HG02973 (cell line): Measurements from ENCODE around the gene ZC3H18.

Source experiments
- ATAC-seq: cut with Tn5 transposase; IDR thresholded peaks from one replicate; pipeline ENCODE4 v1.9.1; 2021; ENCODE audit warnings: moderate library complexity; ENCODE audit not compliant: unreplicated experiment

ZC3H18 gene

DNA sequence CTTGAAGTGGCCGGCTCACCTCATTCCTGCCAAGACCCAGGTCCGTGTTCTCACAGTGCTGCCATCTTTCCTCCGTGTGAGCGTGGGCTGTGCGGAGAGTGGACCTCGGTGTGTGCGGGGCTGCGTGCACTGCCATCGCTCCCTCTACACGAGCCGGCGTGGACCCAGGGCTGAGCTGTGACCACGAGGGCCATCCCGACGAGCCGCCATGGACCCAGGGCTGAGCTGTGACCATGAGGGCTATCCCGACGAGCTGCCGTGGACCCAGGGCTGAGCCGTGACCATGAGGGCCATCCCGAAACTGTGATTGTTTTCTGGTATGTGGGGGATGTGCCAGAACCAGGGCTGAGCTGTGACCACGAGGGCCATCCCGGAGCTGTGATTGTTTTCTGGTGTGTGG is 101.6 kb downstream of the ZC3H18 start:
- no peak for ATAC-seq

DNA sequence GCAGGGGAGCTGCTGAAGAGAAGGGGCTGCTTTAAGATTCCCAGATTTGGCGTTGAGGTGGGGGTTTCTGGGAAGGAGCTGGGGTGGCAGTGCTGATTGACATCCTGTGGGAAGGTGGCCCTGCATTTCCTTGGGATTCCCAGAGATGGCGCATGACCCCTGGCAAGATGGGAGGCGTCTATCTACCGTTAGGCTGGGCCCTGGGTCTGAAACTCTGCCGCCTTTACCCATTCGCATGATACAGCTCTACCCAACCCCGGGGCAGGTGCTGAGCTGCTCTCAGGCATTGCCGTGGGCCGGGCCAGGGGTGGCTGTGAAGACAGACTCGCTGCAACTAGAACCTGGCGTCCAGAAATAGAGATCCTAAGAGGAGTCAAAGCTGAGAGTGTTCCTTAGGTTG is 102.6 kb downstream of the ZC3H18 start:
- no peak for ATAC-seq

DNA sequence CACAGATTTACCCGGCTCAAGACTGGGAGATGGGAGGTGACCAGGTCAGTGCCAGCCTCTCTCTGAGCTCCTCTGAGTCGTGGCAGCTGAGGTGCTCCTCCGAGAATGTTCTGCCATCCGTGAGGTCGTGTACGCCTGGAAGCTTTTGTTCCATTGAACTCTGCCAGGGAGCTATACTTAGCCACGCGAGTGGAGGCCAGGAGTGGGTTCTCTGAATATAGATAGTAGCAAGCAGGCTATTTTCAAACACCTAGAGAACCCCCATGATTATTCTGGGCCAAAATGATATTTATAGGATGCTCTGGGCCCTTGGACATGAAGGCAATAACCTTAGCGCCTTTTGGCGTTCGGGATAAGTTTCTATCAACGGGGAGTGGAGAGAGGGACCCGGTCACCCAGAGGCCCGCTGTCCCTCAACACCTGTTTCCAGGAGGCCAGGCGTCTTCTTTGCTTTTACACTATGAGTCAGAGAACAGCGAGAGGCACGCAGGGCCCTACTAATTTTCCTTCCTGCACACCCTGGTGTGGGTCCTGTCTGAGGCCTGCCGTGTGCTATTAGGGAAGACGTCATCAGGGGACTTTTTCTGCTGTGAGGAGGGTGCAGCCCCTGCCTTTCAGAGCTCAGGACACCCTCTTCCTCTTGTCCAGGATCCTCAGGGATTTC is 103.6 kb downstream of the ZC3H18 start:
- no peak for ATAC-seq

DNA sequence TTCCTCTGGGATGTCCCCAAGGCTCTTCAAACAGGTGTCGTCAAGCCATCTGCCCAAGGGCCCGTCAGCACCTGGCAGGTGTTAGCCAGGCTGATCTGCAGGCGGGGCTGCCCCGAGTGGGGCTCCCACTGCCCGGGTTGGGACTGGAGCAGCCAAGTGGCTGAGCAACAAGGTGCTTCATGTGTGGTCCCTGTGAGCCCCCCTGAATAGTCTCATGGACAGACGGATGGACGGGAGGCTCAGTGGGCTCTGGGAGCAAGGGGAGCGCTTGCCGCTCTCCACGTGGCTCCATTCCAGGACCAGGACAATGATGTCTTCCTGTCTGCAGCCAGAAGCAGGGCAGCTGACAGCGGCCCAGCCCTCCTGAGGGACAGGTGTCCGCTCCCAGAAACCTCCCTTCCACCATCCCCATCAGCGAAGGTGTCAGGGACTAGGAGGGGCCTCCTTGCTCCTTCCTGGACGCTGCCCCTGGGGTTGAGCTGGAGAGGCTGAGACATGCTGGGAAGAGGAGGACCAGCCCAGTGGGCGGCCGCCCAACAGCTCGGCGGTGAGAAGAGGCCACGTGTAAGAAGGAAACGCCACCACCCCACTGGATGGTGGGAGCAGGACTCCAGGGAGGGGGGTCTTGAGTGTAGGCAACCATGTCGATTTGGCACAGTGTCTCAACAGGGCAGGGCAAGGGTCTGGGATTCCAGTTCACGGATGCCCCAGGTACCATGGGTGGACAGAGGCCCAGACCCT is 106.5 kb downstream of the ZC3H18 start:
- ATAC-seq: no peak

DNA sequence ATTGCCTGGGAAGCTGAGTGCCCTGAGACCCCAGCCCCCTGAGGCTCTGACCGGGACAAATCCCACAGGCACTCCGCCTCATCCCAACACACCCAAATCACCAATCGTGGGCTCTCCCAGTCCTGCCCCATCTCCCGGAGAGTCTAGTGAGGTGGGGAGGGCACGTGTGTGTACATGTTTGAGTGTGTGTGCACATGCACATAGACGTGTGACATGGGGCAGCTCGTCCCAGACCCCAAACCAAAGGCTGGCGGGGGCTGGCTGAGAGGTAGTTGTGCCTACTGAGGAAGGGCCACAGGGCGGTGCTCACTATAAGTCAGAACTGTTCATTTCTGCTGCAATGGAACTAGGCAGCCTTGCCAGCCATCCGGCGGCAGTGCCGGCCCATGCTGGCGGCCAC is 107.5 kb downstream of the ZC3H18 start:
- no peak for ATAC-seq

DNA sequence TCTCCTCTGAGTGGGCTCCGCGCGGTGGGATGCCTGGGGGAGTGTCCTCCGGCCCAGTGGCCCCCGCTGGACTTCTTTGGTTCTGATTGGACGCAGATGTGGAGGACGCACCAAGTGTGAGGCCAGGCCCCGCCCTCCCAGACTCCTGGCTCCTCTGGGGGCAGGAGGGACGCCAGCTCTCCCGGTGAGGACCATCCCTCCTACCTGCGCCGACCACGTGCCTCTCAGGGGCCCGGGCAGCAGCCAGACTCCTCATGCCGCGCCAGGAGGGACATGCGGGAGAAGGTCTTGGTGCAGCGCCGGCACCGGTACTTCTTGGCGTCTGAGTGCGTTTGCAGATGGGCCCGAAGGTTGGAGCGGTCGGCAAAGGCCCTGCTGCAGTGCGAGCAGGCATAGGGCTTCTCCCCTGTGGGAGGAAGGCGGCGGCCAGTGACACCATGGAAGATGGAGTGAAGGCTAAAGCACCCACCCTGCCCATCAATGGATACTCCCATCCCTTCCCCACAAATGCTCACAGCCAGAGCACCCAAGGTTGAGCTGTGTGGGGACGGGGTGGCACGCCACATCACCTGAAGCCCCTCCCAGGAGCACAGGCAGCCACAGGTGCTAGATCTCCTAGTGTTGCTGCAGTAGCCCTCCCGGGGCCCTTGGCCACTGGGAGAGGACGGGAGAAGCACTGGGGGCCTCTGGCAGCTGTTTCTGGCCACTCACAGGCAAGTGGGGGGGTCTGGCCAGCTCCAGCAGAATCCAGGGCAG is 108.2 kb downstream of the ZC3H18 start:
- ATAC-seq: no peak

DNA sequence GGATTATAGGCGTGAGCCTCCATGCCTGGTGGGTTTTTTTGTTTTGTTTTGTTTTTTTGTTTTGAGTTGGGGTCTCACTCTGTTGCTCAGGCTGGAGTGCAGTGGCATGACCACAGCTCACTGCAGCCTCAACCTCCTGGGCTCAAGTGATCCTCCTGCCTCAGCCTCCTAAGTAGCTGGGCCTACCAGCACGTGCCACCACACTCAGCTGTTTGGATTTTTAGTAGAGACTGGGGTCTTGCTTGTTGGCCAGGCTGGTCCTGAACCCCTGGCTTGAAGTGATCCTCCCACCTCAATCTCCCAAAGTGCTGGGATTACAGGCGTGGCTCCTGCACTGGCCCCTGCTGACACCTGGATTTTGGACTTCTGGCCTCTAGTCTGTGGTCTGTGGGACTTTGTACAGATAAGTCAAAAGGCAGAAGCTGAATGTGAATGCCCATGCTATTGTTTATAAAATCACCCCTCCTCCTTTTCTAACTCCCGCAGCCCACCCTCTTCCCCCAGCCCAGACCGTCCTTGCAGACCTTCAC is 110.4 kb downstream of the ZC3H18 start:
- no peak for ATAC-seq

DNA sequence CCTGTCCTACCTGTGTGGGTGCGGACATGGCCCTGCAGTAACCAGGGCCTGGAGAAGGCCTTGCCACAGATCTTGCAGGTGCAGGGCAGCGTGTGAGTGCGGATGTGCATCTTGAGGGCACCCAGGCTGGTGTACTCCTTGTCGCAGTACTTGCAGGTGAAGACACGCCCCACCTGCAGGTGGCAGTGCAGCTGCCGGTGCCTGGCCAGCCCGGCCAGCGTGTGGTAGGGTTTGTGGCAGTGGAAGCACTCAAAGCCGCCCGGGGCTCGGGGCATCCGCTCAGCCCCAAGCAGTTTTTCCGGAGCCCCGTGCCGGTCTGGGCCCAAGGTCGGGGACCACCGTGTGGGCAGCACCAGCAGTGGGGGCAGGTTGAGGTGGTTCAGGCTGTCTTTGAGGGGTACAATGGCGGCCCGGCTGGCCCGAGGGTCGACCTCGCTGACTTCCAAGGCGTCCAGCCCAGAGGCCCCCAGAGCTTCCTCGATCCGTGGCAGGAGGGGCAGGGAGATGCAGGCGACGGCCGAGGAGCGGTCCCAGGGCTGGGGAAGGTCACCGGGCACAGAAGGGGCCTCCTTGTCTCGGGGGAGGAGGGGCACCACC is 111.0 kb downstream of the ZC3H18 start:
- no peak for ATAC-seq
